WTC11 (cell line): ENCODE data around the gene SPINT1. TPM values are rescaled to one million over a fixed set of nuclear protein-coding genes. Genes with fewer than 3 reads are reported as not detected.
A peak's percentile ranks its signal among the peaks of the same experiment; 100 is the strongest.

ENCODE experiments used
- ATAC-seq: fragments of 200-7000 bp; cut with Tn5 transposase; 2 replicates; pipeline ENCODE4 v1.10.0; 2021; ENCODE audit warnings: mild to moderate bottlenecking, moderate library complexity
- CTCF ChIA-PET: fragments of 300-600 bp; sonication (Branson Sonifier 250); formaldehyde crosslinking; loops from one replicate; lab custom pipeline; 2021; ENCODE audit warnings: antibody characterized with exemption; lab: Charles Lee
- POLR2A ChIA-PET: fragments of 350-600 bp; sonication (Branson Sonifier 250); formaldehyde crosslinking; loops from one replicate; lab custom pipeline; 2021; ENCODE audit warnings: antibody characterized with exemption; lab: Charles Lee
- DNase-seq: peaks from one replicate; pipeline ENCODE4 v3.0.0; 2021; ENCODE audit warnings: low spot score
- H3K27ac Mint-ChIP-seq: 2 replicates; pipeline ENCODE4 v1.8.0; 2021; ENCODE audit warnings: mixed read lengths
- H3K27me3 Mint-ChIP-seq: 2 replicates; pipeline ENCODE4 v1.8.0; 2021; ENCODE audit warnings: low read depth, mild to moderate bottlenecking, moderate library complexity, mixed read lengths
- H3K36me3 Mint-ChIP-seq: 2 replicates; pipeline ENCODE4 v1.8.0; 2021; ENCODE audit warnings: mixed read lengths
- H3K4me1 Mint-ChIP-seq: 2 replicates; pipeline ENCODE4 v1.8.0; 2022; ENCODE audit warnings: mixed read lengths
- H3K4me3 Mint-ChIP-seq: 2 replicates; pipeline ENCODE4 v1.8.0; 2021; ENCODE audit warnings: mild to moderate bottlenecking, moderate library complexity, mixed read lengths
- H3K9me3 Mint-ChIP-seq: 2 replicates; pipeline ENCODE4 v1.8.0; 2021; ENCODE audit warnings: mixed read lengths
- AFF4 ChIP-seq: sonication (generic); formaldehyde crosslinking; IDR thresholded peaks from 2 replicates; pipeline ENCODE4 v1.8.1; 2023; ENCODE audit warnings: mild to moderate bottlenecking, missing genetic modification reagents, borderline replicate concordance
- ELF4 ChIP-seq: sonication (generic); formaldehyde crosslinking; IDR thresholded peaks from 2 replicates; pipeline ENCODE4 v1.8.1; 2022; ENCODE audit warnings: low read depth, mild to moderate bottlenecking, moderate library complexity, missing genetic modification reagents
- GRHL2 ChIP-seq: fragments of 250-450 bp; sonication (Bioruptor Pico); IDR thresholded peaks from 2 replicates; pipeline ENCODE4 v1.8.0; 2022; ENCODE audit warnings: mild to moderate bottlenecking, moderate library complexity; ENCODE audit not compliant: insufficient replicate concordance, severe bottlenecking
- IRF2 ChIP-seq: sonication (generic); formaldehyde crosslinking; IDR thresholded peaks from 2 replicates; pipeline ENCODE4 v1.8.0; 2022; ENCODE audit warnings: low read depth, missing genetic modification reagents, borderline replicate concordance
- MAX ChIP-seq: sonication (generic); formaldehyde crosslinking; IDR thresholded peaks from 2 replicates; pipeline ENCODE4 v1.8.0; 2022; ENCODE audit warnings: mild to moderate bottlenecking, missing genetic modification reagents
- NR2C2 ChIP-seq: sonication (generic); formaldehyde crosslinking; IDR thresholded peaks from 2 replicates; pipeline ENCODE4 v1.8.0; 2022; ENCODE audit warnings: mild to moderate bottlenecking, missing genetic modification reagents
- RELA ChIP-seq: sonication (generic); formaldehyde crosslinking; IDR thresholded peaks from 2 replicates; pipeline ENCODE4 v1.8.1; 2022; ENCODE audit warnings: missing genetic modification reagents, mild to moderate bottlenecking, borderline replicate concordance
- SP1 ChIP-seq: sonication (generic); formaldehyde crosslinking; conservative IDR thresholded peaks from 2 replicates; pipeline ENCODE4 v1.8.1; 2022; ENCODE audit warnings: missing genetic modification reagents
- STAT6 ChIP-seq: sonication (generic); formaldehyde crosslinking; conservative IDR thresholded peaks from 2 replicates; pipeline ENCODE4 v1.8.1; 2023; ENCODE audit warnings: mild to moderate bottlenecking, low read depth, missing genetic modification reagents, moderate library complexity
- TEAD4 ChIP-seq: sonication (generic); formaldehyde crosslinking; IDR thresholded peaks from 2 replicates; pipeline ENCODE4 v1.8.0; 2022; ENCODE audit warnings: mild to moderate bottlenecking, missing genetic modification reagents
- USF1 ChIP-seq: sonication (generic); formaldehyde crosslinking; IDR thresholded peaks from 2 replicates; pipeline ENCODE4 v1.8.0; 2022; ENCODE audit warnings: mild to moderate bottlenecking, missing genetic modification reagents
- USF2 ChIP-seq: sonication (generic); formaldehyde crosslinking; IDR thresholded peaks from 2 replicates; pipeline ENCODE4 v1.8.1; 2023; ENCODE audit warnings: mild to moderate bottlenecking, missing genetic modification reagents, moderate library complexity
- ZBTB21 ChIP-seq: sonication (generic); formaldehyde crosslinking; IDR thresholded peaks from 2 replicates; pipeline ENCODE4 v1.8.1; 2023; ENCODE audit warnings: mild to moderate bottlenecking, missing genetic modification reagents, borderline replicate concordance
- ZBTB43 ChIP-seq: sonication (generic); formaldehyde crosslinking; IDR thresholded peaks from 2 replicates; pipeline ENCODE4 v1.8.1; 2023; ENCODE audit warnings: mild to moderate bottlenecking, missing genetic modification reagents
- ZNF281 ChIP-seq: sonication (generic); formaldehyde crosslinking; IDR thresholded peaks from 2 replicates; pipeline ENCODE4 v1.8.0; 2023; ENCODE audit warnings: mild to moderate bottlenecking, missing genetic modification reagents
- ZNF425 ChIP-seq: fragments of 250-450 bp; sonication (Bioruptor Pico); conservative IDR thresholded peaks from 2 replicates; pipeline ENCODE4 v1.9.0; 2021; ENCODE audit warnings: mild to moderate bottlenecking
- total RNA-seq: library from RNA; stranded (reverse); gene quantifications from 3 replicates; pipeline ENCODE4 v1.2.3, GENCODE V29; 2021

Gene SPINT1
- total RNA-seq, 1 experiment from 2014 or later = 140 TPM

GRCh38 chr15:40841741-40842140, 2.1 kb upstream of the SPINT1 start:
- Mint-ChIP-seq H3K4me3 (no peak overlapping the region), H3K36me3 (no peaks in the 10 kb centered on the region; the same call in none of the 2 replicates), H3K27ac (no peak overlapping the region), H3K27me3 (no peaks in the 10 kb centered on the region; the same call in 1 of the 2 replicates), H3K4me1 (peaks cover 25% of the 10 kb centered on the region), H3K9me3 (no peaks in the 10 kb centered on the region)
- ATAC-seq = no peak
- POLR2A ChIA-PET = interaction anchor here (0.6 kb wide), 1 partner anchor 359 kb away, joined by 3 read pairs; no protein-coding TSS in a partner anchor
- TF ChIP-seq IRF2 (CRISPR knock-in tag) (no peak), ZBTB21 (CRISPR knock-in tag) (no peak), ELF4 (CRISPR knock-in tag) (no peak), GRHL2 (CRISPR knock-in tag) (no peak), AFF4 (CRISPR knock-in tag) (no peak), USF2 (CRISPR knock-in tag) (no peak), USF1 (CRISPR knock-in tag) (no peak), RELA (CRISPR knock-in tag) (no peak), TEAD4 (CRISPR knock-in tag) (no peak)
- CTCF ChIA-PET = interaction anchor here (1.7 kb wide), 1 partner anchor 16 kb away, joined by 3 read pairs; no protein-coding TSS in a partner anchor
- no peak for DNase-seq

- ChIA-PET CTCF (interaction anchor here (0.6 to 9.6 kb wide), 19 partner anchors 10 to 110 kb away, joined by 3 to 177 read pairs (median 4); partner anchors contain the start of genes CHAC1, GCHFR and VPS18), POLR2A (interaction anchor here (1.3 to 2.6 kb wide), 8 partner anchors 14 to 97 kb away, joined by 3 to 15 read pairs (median 8); partner anchors contain the start of genes DNAJC17, GCHFR, RHOV and VPS18)
- no peaks in the 10 kb centered on the region; the same call in 1 of the 2 replicates for H3K27me3 Mint-ChIP-seq
- H3K4me3 Mint-ChIP-seq = peak overlapping the region; percentile 85
- DNase-seq (no peak), ATAC-seq (no peak)
- H3K9me3 Mint-ChIP-seq = no peaks in the 10 kb centered on the region
- peaks cover 41% of the 10 kb centered on the region for H3K4me1 Mint-ChIP-seq
- H3K36me3 Mint-ChIP-seq = peaks cover 9% of the 10 kb centered on the region
- H3K27ac Mint-ChIP-seq = peak overlapping the region; percentile 74; the same call in 1 of the 2 replicates
- no peak for TF ChIP-seq ZNF425
- TF ChIP-seq STAT6 (CRISPR knock-in tag) = no peak
- no peak for TF ChIP-seq ZNF281
- no peak for TF ChIP-seq GRHL2 (CRISPR knock-in tag)
- TF ChIP-seq NR2C2 (CRISPR knock-in tag) = no peak
- TF ChIP-seq MAX = no peak
- TF ChIP-seq SP1 (CRISPR knock-in tag) = no peak
- TF ChIP-seq ZBTB43 (CRISPR knock-in tag) = no peak
Measured at GRCh38 chr15:40843261-40843884, 475 bp upstream of the SPINT1 start.
